ENCODE data around the gene RSL1D1.
"Not testable (repeated sequence)": the region's sequence is repeated elsewhere in the genome, so short reads cannot be mapped to it uniquely, and the experiment has no call there.

The RSL1D1 gene

GRCh38 chr16:11797166-11797956, 54.0 kb downstream of the RSL1D1 start, which contains the start of gene ZC3H7A:
TSS of gene ZC3H7A (minus strand) at chr16:11797258. CDS start at chr16:11782354, 14,904 bp downstream.
- DNase-seq: peak; percentile 57

GRCh38 chr16:11796227-11797165, 54.8 kb downstream of the RSL1D1 start:
- no peak for DNase-seq

- no peak for DNase-seq
Measured at GRCh38 chr16:11795887-11796226, 55.5 kb downstream of the RSL1D1 start.

- DNase-seq: no peak
Measured at GRCh38 chr16:11794996-11795886, 56.1 kb downstream of the RSL1D1 start.

GRCh38 chr16:11794447-11794846, 56.9 kb downstream of the RSL1D1 start:
- DNase-seq: no peak

- no peak for DNase-seq
Measured at GRCh38 chr16:11793840-11794239, 57.5 kb downstream of the RSL1D1 start.

- DNase-seq: no peak
Measured at GRCh38 chr16:11792410-11793241, 58.7 kb downstream of the RSL1D1 start.

GRCh38 chr16:11791144-11791828, 60.1 kb downstream of the RSL1D1 start:
- no peak for DNase-seq

GRCh38 chr16:11788914-11789313, 62.4 kb downstream of the RSL1D1 start:
- DNase-seq: no peak

- not testable (repeated sequence) for DNase-seq
Measured at GRCh38 chr16:11784980-11785599, 66.3 kb downstream of the RSL1D1 start.

GRCh38 chr16:11784381-11784780, 67.0 kb downstream of the RSL1D1 start:
- not testable (repeated sequence) for DNase-seq

- no peak for DNase-seq
Measured at GRCh38 chr16:11784038-11784369, 67.3 kb downstream of the RSL1D1 start.

Measured in cortex of kidney (tissue), 1 donor.